HAP-1 (cell line): Measurements from ENCODE around the gene TC2N.

Experiments
- DNase-seq, 2 experiments: peaks; one replicate each; pipeline ENCODE4 v3.0.0-alpha.2; 2016 to 2020; ENCODE audit warnings: low spot score in 2 of 2
- H3K27me3 ChIP-seq: fragments of 250-450 bp; sonication (Bioruptor Pico); 2 replicates; pipeline ENCODE4 v1.5.1; 2020; ENCODE audit warnings: low read depth, mild to moderate bottlenecking, moderate library complexity
- H3K36me3 ChIP-seq: fragments of 250-450 bp; sonication (Bioruptor Pico); replicated peaks from 2 replicates; pipeline ENCODE4 v1.5.1; 2020; ENCODE audit warnings: mild to moderate bottlenecking
- H3K4me1 ChIP-seq: fragments of 250-450 bp; sonication (Bioruptor Pico); 2 replicates; pipeline ENCODE4 v1.5.1; 2020; ENCODE audit warnings: mild to moderate bottlenecking
- H3K4me3 ChIP-seq: fragments of 250-450 bp; sonication (Bioruptor Pico); 2 replicates; pipeline ENCODE4 v1.5.1; 2020; ENCODE audit warnings: mild to moderate bottlenecking, moderate library complexity
- H3K9me3 ChIP-seq: fragments of 250-450 bp; sonication (Bioruptor Pico); 2 replicates; pipeline ENCODE4 v1.5.1; 2020; ENCODE audit warnings: mild to moderate bottlenecking, moderate library complexity
- in situ Hi-C: fragments of 300-500 bp; cut with MboI; formaldehyde crosslinking; loops from 3 replicates; pipeline ENCODE4 v1.14.3; 2020; ENCODE audit warnings: low sequenced_read_pairs, inconsistent platforms, mixed read lengths

The TC2N gene

DNA sequence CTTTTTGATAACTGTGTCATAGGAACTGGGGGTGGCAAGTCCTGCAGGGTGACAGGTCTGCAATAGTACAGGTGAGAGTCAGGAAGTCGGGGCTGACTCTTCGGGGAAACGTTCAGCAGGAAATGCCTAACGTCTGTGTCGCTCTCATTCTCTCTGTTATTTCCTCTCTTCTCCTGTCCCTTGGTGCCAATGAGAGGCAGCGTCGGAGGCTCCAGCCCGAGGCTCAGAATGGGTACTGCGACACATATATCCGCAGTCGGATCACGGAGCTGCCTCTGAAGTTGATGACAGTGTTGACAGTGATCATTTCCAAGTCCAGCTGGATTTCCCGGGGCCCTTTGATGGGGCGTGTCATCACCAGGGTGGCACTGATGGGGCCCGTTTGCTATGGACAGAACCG, 2.7 kb upstream of the TC2N start:
- no peak for DNase-seq
- Histone ChIP-seq H3K9me3 (no peaks in the 10 kb centered on the region), H3K4me3 (no peak overlapping the region), H3K27me3 (no peaks in the 10 kb centered on the region), H3K36me3 (no peaks in the 10 kb centered on the region), H3K4me1 (no peaks in the 10 kb centered on the region)
- in situ Hi-C loops = no loop called here

DNA sequence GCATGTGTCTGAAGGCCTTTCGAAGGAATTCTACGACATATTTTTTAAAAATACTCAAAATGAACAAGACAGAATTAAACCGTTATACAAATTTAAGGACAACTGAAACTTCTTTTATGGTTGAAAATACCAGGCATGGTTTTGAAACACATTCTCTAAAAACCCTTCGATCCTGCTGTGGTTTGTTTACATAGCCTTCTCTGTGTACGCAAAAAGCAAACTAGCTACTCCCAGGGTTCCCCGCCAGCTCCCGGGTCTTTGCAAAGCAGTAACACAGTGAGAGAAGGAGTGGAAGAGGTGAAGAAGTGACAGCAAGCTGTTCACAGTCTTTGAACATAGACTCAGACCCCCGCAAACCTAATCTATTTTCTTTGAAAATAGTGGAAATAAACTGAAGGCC, 2.2 kb upstream of the TC2N start:
- no peak for DNase-seq
- in situ Hi-C loops = no loop called here
- Histone ChIP-seq H3K4me3 (no peak overlapping the region), H3K27me3 (no peaks in the 10 kb centered on the region), H3K9me3 (no peaks in the 10 kb centered on the region), H3K36me3 (no peaks in the 10 kb centered on the region), H3K4me1 (no peaks in the 10 kb centered on the region)

DNA sequence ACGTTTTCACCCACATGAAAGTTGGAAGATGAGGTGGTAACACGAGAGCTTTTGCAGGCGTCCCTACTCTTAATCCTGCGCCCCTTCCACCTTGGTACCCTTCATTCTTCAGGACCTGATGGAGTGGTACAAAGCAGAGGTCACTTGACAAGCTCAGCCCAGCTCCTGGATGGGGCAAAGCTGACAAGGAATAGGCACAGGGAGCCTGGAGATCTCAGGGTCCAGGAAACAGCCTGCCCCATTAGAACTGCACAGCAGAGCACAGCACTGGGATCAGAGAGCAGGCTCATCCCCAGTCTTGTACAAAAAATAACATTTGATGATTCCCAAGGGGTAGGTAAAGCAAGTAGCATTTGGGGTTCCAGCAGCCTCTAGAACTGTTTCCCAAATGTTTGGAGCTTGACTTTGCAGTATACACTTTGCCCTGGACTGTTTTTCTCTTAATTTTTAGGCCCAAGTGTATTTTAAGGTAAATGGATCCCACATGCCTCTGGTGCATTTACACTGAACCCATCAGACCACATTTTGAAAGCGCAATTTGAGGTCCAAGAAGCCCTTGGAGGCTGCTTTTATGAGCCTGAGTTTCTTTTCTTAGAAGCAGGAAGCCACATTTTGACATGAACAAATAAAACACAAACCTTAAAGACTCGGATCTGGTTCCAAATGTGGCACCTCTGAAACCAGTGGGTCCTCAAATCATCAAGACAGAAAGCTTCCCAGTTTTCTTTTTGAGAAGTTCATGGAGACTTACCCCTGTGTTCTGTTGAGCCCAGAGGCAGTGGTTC, 633 bp downstream of the TC2N start:
- Histone ChIP-seq H3K9me3 (no peaks in the 10 kb centered on the region), H3K4me3 (no peak overlapping the region), H3K36me3 (no peaks in the 10 kb centered on the region), H3K27me3 (no peaks in the 10 kb centered on the region), H3K4me1 (no peaks in the 10 kb centered on the region)
- no peak for DNase-seq
- in situ Hi-C loops = no loop called here

DNA sequence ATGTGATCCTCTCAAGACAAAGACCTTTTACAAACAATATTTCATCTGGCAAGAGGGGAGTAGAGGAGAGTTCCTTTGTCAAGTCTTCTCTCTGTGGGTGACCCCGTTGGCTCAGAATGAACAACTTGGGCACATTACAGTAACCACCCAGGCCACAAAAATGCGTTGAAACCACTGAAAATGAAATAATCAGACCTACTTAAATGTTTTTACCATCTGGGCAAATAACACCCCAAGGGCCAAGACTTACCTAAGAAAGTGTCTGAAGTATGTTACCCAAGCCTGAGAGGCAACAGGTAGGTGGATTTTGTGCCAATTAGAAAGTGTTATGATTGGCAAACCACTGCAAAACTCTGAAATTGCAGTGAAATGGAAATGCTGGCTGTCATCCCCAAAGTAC, 1.3 kb downstream of the TC2N start:
- no peaks in the 10 kb centered on the region for H3K4me1 ChIP-seq

DNA sequence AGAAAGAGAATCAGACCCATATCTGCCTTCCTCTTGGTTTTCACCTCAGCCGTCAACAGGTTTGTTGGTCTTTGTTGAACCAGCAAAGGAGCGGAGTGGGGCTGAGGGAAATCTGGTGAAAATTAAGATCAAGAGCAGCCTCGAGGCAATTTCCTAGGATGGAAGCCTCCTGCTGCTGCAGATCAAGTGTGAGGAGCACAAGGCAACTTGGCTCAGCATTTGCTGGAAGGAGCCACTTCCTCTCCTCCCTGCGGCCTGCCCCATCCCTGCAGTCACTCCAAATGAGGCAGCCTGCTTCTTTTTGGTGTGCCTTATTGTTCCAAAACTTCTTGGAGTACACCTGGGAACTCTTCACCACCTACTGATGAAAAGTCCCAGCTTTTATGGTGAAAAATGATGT, 4.9 kb downstream of the TC2N start:
- no peak for DNase-seq
- Histone ChIP-seq H3K27me3 (0 out of 2 replicates have a peak, but pooled peaks cover 3% of the 10 kb centered on the region), H3K9me3 (no peaks in the 10 kb centered on the region), H3K36me3 (no peaks in the 10 kb centered on the region), H3K4me3 (no peak overlapping the region), H3K4me1 (no peaks in the 10 kb centered on the region)
- in situ Hi-C loops = no loop called here

More for the DNA sequence above, 1.3 kb downstream of the TC2N start:
- no peak overlapping the region for H3K4me3 ChIP-seq
- in situ Hi-C loops = no loop called here
- no peak for DNase-seq
- no peaks in the 10 kb centered on the region for H3K9me3 ChIP-seq
- no peaks in the 10 kb centered on the region for H3K36me3 ChIP-seq
- H3K27me3 ChIP-seq = no peaks in the 10 kb centered on the region

DNA sequence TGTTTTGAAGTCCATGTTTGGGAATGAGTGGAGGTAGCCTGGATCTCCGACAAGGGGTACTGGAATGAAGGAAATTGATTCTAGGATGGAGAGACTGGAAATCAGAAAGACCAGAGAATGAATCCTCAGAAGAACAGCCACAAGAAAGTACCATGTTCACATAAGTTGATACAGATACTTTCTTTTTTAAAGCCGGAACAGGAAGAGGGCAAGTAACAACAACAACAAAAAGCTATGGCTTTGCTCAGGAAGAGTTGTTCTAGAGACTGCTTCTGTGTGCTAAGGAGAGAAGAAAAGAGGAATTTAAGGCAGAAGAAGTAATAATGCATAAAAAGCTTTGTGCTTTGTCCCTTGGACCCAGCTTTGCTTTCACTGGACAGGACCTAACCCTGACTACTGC, 6.2 kb downstream of the TC2N start:
- in situ Hi-C loops = no loop called here
- no peak for DNase-seq
- Histone ChIP-seq H3K9me3 (no peaks in the 10 kb centered on the region), H3K27me3 (0 out of 2 replicates have a peak, but pooled peaks cover 3% of the 10 kb centered on the region), H3K4me1 (no peaks in the 10 kb centered on the region), H3K4me3 (no peak overlapping the region), H3K36me3 (no peaks in the 10 kb centered on the region)

DNA sequence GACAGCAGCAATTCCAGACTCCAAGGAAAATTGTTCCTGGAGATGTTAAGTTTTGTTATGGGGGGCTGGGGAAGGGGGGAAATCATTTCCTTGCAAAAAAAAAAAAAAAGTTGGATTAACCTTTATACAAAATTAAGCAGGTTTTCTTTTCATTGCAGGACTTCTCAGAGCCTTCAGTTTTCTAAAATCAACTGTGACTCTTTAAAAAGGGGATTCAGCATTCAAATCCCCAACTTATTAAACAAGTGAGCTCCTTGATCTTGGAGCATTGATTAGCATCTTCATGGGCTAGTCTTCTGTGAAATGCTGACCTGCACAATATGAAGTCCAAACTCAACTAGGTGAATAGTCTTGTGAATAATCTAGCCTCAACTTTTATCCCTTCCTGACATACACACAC, 7.1 kb downstream of the TC2N start:
- Histone ChIP-seq H3K27me3 (peaks cover 3% of the 10 kb centered on the region; the same call in 1 of the 2 replicates), H3K36me3 (no peaks in the 10 kb centered on the region)
- in situ Hi-C loops = no loop called here

DNA sequence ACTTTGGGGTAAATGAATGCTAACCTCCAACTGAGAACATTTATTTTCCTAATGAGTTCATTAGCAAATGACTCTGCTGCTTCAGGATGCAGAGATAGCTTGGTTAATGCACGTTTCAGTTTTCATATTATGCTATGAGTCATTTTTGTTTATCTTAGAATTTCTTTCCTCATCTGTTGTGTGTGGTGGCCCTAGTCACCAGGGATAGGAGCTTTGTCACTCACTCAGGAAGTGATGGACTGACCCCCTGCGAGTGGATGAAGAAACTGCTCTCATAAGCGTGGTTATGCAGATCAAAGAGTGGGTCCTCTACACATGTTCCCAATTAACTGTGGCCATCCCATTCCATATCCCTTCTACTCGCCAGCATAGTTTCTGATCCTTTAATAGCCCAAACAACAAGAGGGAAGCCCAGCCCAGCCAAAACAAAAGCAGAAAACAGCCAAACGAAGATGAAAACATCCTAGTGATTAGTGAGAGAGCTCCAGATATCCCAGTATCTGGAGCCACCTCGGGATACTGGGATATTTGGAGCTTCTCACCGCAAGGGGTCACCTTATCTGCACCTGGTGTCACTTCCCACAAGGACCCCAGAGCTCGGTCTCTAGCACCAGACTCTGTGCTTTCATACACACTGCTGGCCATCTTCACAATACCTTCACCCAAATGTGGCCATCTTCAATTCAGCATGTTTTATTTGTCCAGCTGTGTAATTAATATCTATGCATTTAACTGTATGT, 8.6 kb downstream of the TC2N start:
- in situ Hi-C loops = no loop called here
- Histone ChIP-seq H3K4me1 (no peaks in the 10 kb centered on the region), H3K9me3 (no peaks in the 10 kb centered on the region), H3K36me3 (no peaks in the 10 kb centered on the region), H3K4me3 (no peak overlapping the region), H3K27me3 (peaks cover 6% of the 10 kb centered on the region; the same call in 1 of the 2 replicates)
- no peak for DNase-seq

More for the DNA sequence above, 7.1 kb downstream of the TC2N start:
- Histone ChIP-seq H3K9me3 (no peaks in the 10 kb centered on the region), H3K4me1 (no peaks in the 10 kb centered on the region), H3K4me3 (no peak overlapping the region)
- no peak for DNase-seq

DNA sequence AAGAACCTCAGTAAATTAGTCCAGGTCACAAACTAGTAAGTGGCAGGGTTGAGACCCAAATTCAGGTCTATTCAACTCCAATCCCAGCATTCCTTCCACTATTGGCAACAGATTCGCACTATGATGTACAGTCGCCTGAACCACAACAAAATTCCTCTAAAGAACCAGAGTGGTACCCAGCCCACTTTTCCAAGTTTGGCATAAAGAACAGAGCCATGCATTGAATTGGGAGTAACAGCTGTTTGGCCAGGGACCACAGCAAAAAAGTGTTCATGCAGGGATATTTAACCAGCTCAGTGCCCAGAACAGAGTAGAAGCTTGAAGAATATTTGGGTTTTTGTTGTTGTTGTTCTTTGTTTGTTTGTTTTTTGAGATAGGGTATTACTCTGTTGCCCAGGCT, 9.7 kb downstream of the TC2N start:
- Histone ChIP-seq H3K9me3 (no peaks in the 10 kb centered on the region), H3K36me3 (no peaks in the 10 kb centered on the region), H3K27me3 (peaks cover 6% of the 10 kb centered on the region; the same call in 1 of the 2 replicates), H3K4me3 (no peak overlapping the region), H3K4me1 (no peaks in the 10 kb centered on the region)
- DNase-seq = no peak
- in situ Hi-C loops = no loop called here

DNA sequence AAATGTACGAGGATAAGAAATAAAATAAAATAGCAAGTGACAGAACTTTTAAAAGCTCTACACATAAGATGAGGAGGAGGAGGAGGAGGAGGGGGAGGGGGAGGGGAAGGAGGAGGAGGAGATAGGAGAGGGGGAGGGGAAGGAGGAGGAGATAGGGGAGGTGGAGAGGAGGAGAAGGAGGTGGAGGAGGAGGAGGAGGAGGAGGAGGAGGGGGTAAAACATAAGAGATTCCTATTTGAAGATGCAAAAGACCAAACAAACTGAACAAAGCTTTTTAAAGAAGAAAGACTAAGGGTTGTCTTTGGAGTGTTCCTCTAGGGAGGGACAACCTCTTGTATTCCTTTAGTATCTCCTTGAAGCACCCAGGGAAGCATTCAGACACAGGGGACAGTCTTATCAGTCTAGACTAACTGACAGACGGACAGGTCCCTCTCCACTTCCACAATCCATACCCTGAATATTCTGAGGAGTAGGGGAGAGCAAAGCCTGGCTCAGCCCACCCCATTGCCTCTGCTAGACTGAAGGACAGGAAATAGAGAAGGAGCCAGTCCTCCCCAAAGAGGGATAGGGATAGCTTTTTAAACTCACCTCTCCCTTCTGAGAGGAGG, 12.9 kb downstream of the TC2N start:
- Histone ChIP-seq H3K36me3 (no peaks in the 10 kb centered on the region), H3K27me3 (peaks cover 3% of the 10 kb centered on the region), H3K4me1 (no peaks in the 10 kb centered on the region), H3K9me3 (no peaks in the 10 kb centered on the region), H3K4me3 (no peak overlapping the region)
- in situ Hi-C loops = no loop called here
- DNase-seq = no peak

DNA sequence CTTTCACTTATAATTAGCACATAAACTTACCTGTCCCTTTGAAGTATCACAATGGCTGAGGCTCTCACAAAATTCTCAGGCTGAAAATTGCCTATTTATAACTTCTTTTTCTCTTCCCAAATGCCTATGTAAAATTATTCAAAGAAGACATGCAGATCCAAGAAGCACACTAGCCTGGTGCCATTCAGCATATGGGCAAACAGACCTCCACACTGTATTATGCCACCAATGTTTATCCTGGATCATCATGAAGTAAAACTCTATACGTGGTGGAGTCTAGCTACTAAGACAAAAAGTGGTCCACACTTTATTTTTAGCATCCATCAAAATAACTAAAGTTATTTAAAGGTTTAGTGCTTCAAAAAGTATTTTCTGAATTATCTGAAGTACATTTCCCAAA, 15.8 kb downstream of the TC2N start:
- Histone ChIP-seq H3K36me3 (no peaks in the 10 kb centered on the region), H3K27me3 (peaks cover 11% of the 10 kb centered on the region), H3K9me3 (no peaks in the 10 kb centered on the region), H3K4me1 (no peaks in the 10 kb centered on the region), H3K4me3 (no peak overlapping the region)
- no peak for DNase-seq
- in situ Hi-C loops = no loop called here

DNA sequence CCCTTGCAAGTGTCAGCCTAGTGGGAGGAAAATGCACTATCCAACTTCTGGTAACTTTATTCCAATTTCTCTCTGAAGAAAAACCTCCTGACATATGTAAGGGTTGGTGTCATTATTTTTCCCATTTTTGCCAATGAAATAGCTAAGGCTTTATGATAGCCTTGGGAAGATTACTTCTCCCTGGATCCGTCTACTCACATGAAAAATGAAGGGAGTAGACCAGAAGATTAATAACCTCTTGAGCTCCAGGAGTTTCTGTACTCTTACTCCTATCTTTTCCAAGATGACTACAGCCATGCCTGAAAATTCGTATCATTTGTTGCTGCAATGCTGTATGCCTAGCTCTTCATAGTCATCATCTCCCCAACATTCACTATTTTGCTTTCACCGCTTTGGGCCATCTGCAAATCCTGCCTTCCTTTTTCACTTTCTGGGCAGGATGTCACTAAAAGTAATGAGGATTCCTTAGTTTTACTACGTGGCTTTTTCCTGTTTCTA, 18.8 kb downstream of the TC2N start:
- in situ Hi-C loops = no loop called here
- Histone ChIP-seq H3K4me1 (no peaks in the 10 kb centered on the region), H3K9me3 (no peaks in the 10 kb centered on the region), H3K4me3 (no peak overlapping the region), H3K36me3 (no peaks in the 10 kb centered on the region), H3K27me3 (peaks cover 8% of the 10 kb centered on the region)
- no peak for DNase-seq

DNA sequence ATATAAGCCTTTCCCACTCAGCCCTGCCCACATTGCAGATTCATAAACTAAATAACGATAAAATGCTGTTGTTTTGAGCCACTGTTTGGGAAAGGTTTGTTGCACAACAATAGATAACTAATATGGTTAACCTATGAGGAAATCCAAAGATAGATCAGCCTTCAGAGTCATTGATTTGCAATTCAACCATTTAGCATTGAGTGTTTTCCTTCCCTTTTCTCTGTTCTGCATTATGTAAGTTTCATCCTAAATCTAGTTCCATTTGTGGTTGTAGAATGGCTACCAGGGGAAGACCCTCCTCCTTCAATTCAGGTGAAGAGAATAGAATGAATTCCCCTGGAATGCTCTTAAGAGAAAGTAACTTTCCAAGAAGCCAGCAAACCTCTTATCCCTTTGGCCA, 19.6 kb downstream of the TC2N start:
- no peak overlapping the region for H3K4me3 ChIP-seq
- in situ Hi-C loops = no loop called here
- no peak for DNase-seq

DNA sequence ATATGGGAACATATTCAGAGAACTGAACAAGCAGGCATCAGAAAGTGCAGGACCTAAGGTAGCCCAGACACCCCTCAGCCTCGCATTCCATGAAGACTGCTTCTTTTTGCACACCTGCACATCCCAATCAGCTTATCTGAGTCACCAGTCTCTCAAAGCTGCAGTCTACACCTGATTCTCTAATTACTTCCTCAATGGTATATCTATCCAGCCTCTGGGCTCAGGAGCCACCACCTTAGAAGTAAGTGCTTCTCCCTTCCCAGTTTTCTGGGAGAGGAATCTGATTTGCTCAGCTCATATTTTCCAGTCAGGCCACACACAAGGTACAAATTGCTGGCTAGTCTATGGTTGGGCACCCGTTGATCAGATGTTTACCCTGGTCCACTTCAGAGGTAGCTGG, 21.7 kb downstream of the TC2N start:
- in situ Hi-C loops = no loop called here
- H3K36me3 ChIP-seq = no peaks in the 10 kb centered on the region
- peaks cover 8% of the 10 kb centered on the region for H3K27me3 ChIP-seq
- no peak overlapping the region for H3K4me3 ChIP-seq
- DNase-seq = no peak
- H3K9me3 ChIP-seq = no peaks in the 10 kb centered on the region
- no peaks in the 10 kb centered on the region for H3K4me1 ChIP-seq

More for the DNA sequence above, 19.6 kb downstream of the TC2N start:
- Histone ChIP-seq H3K9me3 (no peaks in the 10 kb centered on the region), H3K36me3 (no peaks in the 10 kb centered on the region), H3K27me3 (peaks cover 8% of the 10 kb centered on the region), H3K4me1 (no peaks in the 10 kb centered on the region)
